Uterine smooth muscle cell (primary cell): ENCODE measurements around the gene ANK2. TPM values are rescaled to one million over a fixed set of nuclear protein-coding genes. Genes with fewer than 3 reads are reported as not detected.

Source experiments
- total RNA-seq: library from RNA; depleted of rRNA; stranded (reverse); fragments of >200 nt; gene quantifications from 2 replicates; pipeline ENCODE4 v1.2.3, GENCODE V29; 2014

ANK2 gene
- 66.1 and 90.4 TPM in 2 replicates for total RNA-seq

DNA sequence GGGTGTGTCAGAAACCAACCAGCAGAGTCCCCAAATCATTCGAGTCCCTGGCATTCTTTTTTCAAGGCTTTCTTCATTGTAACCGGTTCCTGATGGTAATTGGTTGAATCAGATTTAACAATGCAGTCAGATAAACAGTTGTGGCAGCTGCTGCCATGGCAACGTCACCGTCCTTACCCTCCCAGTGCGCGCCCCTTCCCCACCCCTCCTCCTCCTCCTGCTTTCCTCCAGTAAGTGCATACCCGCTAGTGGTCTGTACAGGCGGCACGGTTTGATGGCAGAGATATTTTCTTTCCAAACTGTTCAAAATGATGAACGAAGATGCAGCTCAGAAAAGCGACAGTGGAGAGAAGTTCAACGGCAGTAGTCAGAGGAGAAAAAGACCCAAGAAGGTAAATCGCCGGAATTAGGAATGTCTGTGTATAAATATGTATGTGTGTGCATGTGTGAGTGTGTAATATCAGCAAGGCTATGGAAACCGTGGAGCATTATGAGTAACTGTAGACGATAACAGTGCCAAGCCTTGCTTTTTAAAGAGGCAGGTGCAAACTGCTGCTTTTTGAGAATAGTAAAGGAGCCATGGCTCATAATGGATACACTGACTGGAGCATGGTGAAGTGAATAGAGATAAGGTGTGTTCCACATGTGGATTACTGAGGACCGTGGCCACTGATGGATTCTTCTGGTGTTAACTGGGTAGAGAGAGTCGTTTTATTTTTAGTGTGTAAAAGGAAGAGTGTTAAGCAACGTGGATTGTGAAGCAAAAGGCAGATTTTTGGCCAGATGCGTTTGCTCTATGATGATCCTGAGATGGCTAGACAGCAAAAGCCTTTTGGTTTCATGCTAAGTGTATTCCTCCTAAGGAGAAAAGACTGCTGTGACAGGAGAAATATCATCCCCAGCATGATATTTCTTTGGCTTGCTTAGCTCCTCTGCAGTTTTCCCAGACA lies at the start of gene ANK2:
Gene ANK2, plus strand, starts transcription at position 233 of the 950 bp plus-strand sequence. Its CDS starts 76 bp downstream, at position 309.

